Activated CD4-positive, alpha-beta T cell treated with anti-CD3 and anti-CD28 coated beads, Interleukin-2, amount 10 ng/mL, durations not matched to agents 24 days and 14 days (primary cell): ENCODE data around the gene SLC27A6. TPM values are rescaled to one million over a fixed set of nuclear protein-coding genes. Genes with fewer than 3 reads are reported as not detected.

ENCODE experiments used
- DNase-seq: peaks from one replicate; pipeline ENCODE4 v3.0.0; 2022
- H3K27ac Mint-ChIP-seq: one replicate; pipeline ENCODE4 v1.8.0; 2022; ENCODE audit warnings: mild to moderate bottlenecking, mixed read lengths
- H3K27me3 Mint-ChIP-seq: one replicate; pipeline ENCODE4 v1.8.0; 2022; ENCODE audit warnings: mixed read lengths
- H3K36me3 Mint-ChIP-seq: one replicate; pipeline ENCODE4 v1.8.0; 2022; ENCODE audit warnings: low read depth, mild to moderate bottlenecking, mixed read lengths
- H3K4me1 Mint-ChIP-seq: one replicate; pipeline ENCODE4 v1.8.0; 2021; ENCODE audit warnings: mixed read lengths
- H3K4me3 Mint-ChIP-seq: one replicate; pipeline ENCODE4 v1.8.0; 2022; ENCODE audit warnings: mild to moderate bottlenecking, moderate library complexity, mixed read lengths
- H3K9me3 Mint-ChIP-seq: one replicate; pipeline ENCODE4 v1.8.0; 2021; ENCODE audit warnings: mixed read lengths
- intact Hi-C: fragments of 100-400 bp; cut with micrococcal nuclease; formaldehyde crosslinking; loops from one replicate; pipeline ENCODE4 v1.15.1; 2023
- total RNA-seq: library from RNA; stranded (reverse); gene quantifications from 2 replicates; pipeline ENCODE4 v1.2.3, GENCODE V29; 2022

Gene SLC27A6
- total RNA-seq, 1 donor from 2014 or later: not detected

DNA sequence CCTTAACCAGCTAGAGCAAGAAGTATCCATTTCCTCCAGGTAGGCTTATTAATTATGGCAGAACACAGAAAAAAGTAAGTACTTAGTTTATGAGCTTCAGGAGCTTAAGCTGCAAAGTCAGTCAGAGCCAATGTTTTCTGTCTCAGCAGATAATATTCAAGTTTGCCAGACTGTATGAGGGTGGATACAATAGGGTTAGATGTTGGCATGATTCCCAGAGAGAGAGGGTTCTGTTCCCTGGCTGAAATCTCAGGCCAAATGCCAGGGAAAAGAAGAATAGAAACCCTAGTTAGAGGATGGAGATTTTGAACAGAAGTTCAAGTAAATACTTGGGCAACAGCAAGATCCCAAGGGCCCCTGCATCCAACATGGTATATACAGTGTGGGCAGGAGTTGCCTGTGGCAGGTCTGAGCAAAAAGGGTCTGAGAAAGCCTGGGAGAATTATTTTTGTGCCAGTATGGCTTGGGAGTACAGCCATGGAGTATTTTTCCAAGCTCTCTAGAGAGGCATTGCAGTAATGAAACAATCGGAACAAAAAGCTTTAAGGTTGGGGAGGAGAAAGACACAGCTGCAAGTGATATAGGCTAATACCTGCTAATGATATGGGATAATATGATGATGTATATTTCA is 98.3 kb downstream of the SLC27A6 start:
- Mint-ChIP-seq H3K4me3 (no peak overlapping the region), H3K4me1 (no peaks in the 10 kb centered on the region), H3K27ac (no peak overlapping the region), H3K36me3 (no peaks in the 10 kb centered on the region), H3K9me3 (no peaks in the 10 kb centered on the region), H3K27me3 (peaks cover 11% of the 10 kb centered on the region)
- intact Hi-C loops: no loop called here
- DNase-seq: no peak

DNA sequence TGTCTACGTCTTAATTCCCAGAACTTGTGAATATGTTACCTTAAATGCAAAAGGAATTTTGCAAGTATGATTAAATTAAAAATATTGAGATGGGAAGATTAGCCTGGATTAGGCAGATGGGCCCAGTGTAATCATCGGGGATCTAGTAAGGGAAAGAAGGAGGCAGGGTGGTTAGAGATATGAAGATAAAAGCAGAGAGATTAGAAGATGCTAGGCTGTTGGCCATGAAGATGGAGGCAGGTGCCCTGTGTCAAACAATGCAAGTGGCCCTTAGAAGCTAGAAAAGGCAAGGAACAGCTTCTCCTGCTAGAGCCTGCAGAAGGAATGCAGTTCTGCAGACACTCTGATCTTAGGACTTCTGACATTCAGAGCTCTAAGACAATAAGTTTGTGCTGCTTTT is 100.4 kb downstream of the SLC27A6 start:
- intact Hi-C loops: no loop called here
- DNase-seq: no peak
- no peak overlapping the region for H3K27ac Mint-ChIP-seq
- H3K36me3 Mint-ChIP-seq: no peaks in the 10 kb centered on the region
- no peaks in the 10 kb centered on the region for H3K9me3 Mint-ChIP-seq
- H3K4me1 Mint-ChIP-seq: no peaks in the 10 kb centered on the region
- no peak overlapping the region for H3K4me3 Mint-ChIP-seq
- H3K27me3 Mint-ChIP-seq: peaks cover 11% of the 10 kb centered on the region

DNA sequence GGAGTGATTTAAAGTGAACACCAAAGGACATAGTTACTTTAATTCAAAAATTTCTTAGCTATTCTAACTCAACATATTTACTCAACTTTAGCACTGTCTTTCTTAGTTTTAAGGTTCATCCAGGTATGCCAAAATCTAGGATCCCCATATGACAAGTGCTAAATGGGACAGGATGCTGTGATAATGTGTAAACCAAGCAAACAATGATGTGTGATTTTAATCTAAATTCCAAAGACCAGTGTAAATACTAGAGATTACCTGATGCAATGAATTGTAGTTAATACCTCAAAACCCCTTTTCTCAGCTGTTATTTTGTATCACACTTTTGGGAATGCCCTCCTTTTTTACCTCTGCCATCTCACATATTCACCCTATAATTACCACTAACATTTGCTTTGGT is 102.5 kb downstream of the SLC27A6 start:
- H3K4me1 Mint-ChIP-seq: no peaks in the 10 kb centered on the region
- DNase-seq: no peak
- intact Hi-C loops: no loop called here
- no peak overlapping the region for H3K27ac Mint-ChIP-seq
- no peaks in the 10 kb centered on the region for H3K9me3 Mint-ChIP-seq
- no peaks in the 10 kb centered on the region for H3K36me3 Mint-ChIP-seq
- H3K4me3 Mint-ChIP-seq: no peak overlapping the region
- peaks cover 8% of the 10 kb centered on the region for H3K27me3 Mint-ChIP-seq

DNA sequence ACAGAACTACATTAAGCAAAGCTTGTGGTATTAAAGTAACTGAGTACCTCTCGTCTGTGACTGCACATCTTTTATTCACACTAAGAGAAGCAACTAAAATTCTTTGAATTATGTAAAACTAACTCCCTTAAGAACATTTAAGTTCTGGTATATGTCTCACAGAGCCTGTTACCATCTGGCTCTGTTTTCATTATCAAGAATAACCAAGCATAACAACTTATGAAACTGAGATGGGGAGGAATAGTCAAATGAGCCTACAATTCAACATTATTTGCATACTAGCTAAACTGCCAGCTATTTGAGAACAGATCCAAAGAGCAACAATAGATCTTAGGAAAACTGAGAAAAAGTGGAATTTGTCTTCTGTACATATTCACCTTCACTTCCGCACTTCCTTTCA is 104.0 kb downstream of the SLC27A6 start:
- Mint-ChIP-seq H3K4me1 (no peaks in the 10 kb centered on the region), H3K27me3 (peaks cover 7% of the 10 kb centered on the region), H3K27ac (no peak overlapping the region), H3K9me3 (no peaks in the 10 kb centered on the region), H3K36me3 (no peaks in the 10 kb centered on the region), H3K4me3 (no peak overlapping the region)
- no peak for DNase-seq
- intact Hi-C loops: no loop called here

DNA sequence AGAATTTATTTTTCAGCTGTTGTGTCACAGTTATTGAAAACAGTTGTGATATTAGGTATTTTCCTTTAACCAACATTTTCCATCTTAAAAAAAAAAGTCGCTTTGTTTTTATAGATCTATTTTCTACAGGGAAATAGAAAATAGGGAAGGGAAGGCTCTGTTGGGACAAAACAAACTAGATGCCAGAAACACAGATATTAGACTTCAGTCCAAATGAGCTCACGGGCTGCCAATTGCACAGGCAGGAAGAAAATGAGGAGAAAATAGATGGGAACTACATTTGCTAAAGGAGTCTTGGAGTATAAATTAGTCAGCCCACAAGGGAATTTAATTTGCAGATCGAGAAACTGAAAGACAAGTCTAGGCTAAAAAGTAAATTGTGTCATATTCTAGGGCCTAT is 107.8 kb downstream of the SLC27A6 start:
- Mint-ChIP-seq H3K27me3 (peaks cover 7% of the 10 kb centered on the region), H3K36me3 (no peaks in the 10 kb centered on the region), H3K4me1 (no peaks in the 10 kb centered on the region), H3K4me3 (no peak overlapping the region), H3K27ac (no peak overlapping the region), H3K9me3 (no peaks in the 10 kb centered on the region)
- intact Hi-C loops: no loop called here
- DNase-seq: no peak

- H3K4me1 Mint-ChIP-seq: no peaks in the 10 kb centered on the region
- H3K36me3 Mint-ChIP-seq: no peaks in the 10 kb centered on the region
- H3K27me3 Mint-ChIP-seq: peaks cover 7% of the 10 kb centered on the region
- H3K4me3 Mint-ChIP-seq: no peak overlapping the region
- H3K9me3 Mint-ChIP-seq: no peaks in the 10 kb centered on the region
- intact Hi-C loops: no loop called here
- no peak overlapping the region for H3K27ac Mint-ChIP-seq
- no peak for DNase-seq
These were observed 109.6 kb downstream of the SLC27A6 start for GRCh38 chr5:129074903-129075302.

DNA sequence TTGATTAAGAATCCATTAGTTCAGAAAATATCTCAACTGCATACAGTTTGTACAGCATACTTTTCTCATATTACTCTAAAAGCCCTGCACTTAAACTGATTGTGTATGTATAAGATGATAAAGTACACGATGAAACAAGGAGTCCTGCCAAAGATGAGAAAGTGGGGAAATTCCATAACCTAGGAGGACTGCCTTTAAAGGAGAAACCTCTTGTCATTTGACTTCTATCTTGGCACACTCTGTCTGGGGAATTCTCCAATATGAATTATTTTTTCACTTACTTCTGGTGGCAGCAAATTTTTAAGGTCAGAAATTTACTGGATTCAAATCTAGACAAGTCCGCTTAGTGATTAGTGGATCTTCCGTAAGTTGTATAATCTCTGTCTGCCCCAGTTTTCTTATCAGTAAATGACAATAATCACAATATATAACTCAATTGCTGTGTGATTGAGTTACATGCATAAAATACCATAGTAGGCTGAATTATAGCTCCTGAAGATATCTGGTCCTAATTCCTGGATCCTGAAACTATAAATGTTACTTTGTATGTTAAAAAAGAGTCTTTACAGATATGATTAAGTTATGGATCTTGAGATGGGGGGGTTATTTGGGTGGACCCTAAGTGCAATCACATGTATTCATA is 112.3 kb downstream of the SLC27A6 start:
- intact Hi-C loops: no loop called here
- Mint-ChIP-seq H3K27ac (no peak overlapping the region), H3K4me1 (no peaks in the 10 kb centered on the region), H3K27me3 (peaks cover 10% of the 10 kb centered on the region), H3K4me3 (no peak overlapping the region), H3K36me3 (no peaks in the 10 kb centered on the region), H3K9me3 (no peaks in the 10 kb centered on the region)
- no peak for DNase-seq

- intact Hi-C loops: no loop called here
- Mint-ChIP-seq H3K4me3 (no peak overlapping the region), H3K27ac (no peak overlapping the region), H3K27me3 (peaks cover 8% of the 10 kb centered on the region), H3K4me1 (no peaks in the 10 kb centered on the region), H3K36me3 (no peaks in the 10 kb centered on the region), H3K9me3 (no peaks in the 10 kb centered on the region)
- DNase-seq: no peak
These were observed 113.0 kb downstream of the SLC27A6 start for GRCh38 chr5:129078247-129078646.

GRCh38 chr5:129078660-129079059 is 113.4 kb downstream of the SLC27A6 start:
- Mint-ChIP-seq H3K4me1 (no peaks in the 10 kb centered on the region), H3K9me3 (no peaks in the 10 kb centered on the region), H3K27me3 (peaks cover 8% of the 10 kb centered on the region), H3K36me3 (no peaks in the 10 kb centered on the region), H3K27ac (no peak overlapping the region), H3K4me3 (no peak overlapping the region)
- DNase-seq: no peak
- intact Hi-C loops: no loop called here

DNA sequence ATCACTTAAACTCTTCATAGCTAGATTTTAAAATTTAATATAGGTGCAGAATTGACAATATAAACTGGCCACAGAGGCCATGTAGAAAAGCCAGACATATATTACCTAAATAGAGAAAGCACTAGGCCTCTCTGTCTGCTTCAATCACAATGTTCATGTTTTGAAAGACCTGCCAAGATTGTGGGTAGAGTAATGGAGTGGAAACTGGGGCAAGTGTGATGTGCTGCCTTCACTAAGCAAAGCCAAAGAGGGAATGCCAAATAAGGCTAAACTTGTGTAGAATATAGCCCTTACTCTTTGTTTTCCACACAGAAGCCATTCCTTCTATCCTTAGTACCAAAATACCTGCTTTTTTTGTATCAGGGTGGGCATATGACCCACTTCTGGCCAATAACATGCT is 114.2 kb downstream of the SLC27A6 start:
- Mint-ChIP-seq H3K36me3 (no peaks in the 10 kb centered on the region), H3K4me3 (no peak overlapping the region), H3K4me1 (no peaks in the 10 kb centered on the region), H3K27me3 (peaks cover 8% of the 10 kb centered on the region), H3K27ac (no peak overlapping the region), H3K9me3 (no peaks in the 10 kb centered on the region)
- no peak for DNase-seq
- intact Hi-C loops: no loop called here

DNA sequence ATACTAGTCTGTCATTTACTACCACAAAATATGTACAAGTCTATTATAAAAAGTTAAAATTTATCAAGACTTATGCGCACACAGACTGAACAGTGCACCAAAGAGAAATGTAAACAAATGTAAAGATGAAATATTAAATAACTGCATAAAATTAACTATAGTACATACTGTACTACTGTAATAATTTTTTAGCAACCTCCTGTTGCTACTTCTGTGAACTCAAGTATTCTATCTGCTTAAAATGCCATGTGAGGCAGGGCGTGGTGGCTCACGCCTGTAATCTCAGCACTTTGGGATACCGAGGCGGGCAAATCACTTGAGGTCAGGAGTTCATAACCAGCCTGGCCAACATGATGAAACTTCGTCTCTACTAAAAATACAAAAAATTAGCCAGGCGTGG is 115.5 kb downstream of the SLC27A6 start:
- DNase-seq: no peak
- no peaks in the 10 kb centered on the region for H3K36me3 Mint-ChIP-seq
- H3K4me3 Mint-ChIP-seq: no peak overlapping the region

GRCh38 chr5:129082225-129083136 is 117.2 kb downstream of the SLC27A6 start:
- Mint-ChIP-seq H3K27me3 (peaks cover 22% of the 10 kb centered on the region), H3K4me3 (no peak overlapping the region), H3K36me3 (no peaks in the 10 kb centered on the region), H3K9me3 (no peaks in the 10 kb centered on the region), H3K4me1 (no peaks in the 10 kb centered on the region), H3K27ac (no peak overlapping the region)
- intact Hi-C loops: no loop called here
- no peak for DNase-seq

More for the DNA sequence above, 115.5 kb downstream of the SLC27A6 start:
- intact Hi-C loops: no loop called here
- Mint-ChIP-seq H3K27me3 (peaks cover 11% of the 10 kb centered on the region), H3K9me3 (no peaks in the 10 kb centered on the region), H3K27ac (no peak overlapping the region), H3K4me1 (no peaks in the 10 kb centered on the region)
